ENCODE data around the gene VPS36. TPM values are rescaled to one million over a fixed set of nuclear protein-coding genes. Genes with fewer than 3 reads are reported as not detected.
"Not testable (repeated sequence)": the region's sequence is repeated elsewhere in the genome, so short reads cannot be mapped to it uniquely, and the experiment has no call there.

The VPS36 gene
- total RNA-seq, 1 experiment from 2014 or later = 30.6 TPM

DNA sequence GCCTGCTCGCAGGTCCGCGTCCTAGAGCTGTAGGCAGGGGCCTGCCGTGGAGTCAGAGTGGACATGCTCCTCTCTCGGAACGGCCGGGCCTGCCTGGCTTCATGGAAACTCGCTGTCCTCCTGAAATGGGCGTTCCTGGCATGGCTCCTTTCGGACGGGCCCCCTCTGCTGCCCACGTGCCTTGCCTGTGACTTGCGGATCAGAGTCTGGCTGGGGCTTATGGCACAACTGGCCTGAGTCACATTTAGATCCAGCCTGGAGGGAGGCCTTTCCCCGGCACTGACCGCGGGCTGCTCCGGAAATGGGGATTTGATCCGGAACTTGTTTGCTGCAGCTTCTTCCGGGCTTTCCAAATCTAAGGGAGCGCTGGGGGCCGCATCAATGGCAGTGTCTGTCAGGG lies 72.5 kb downstream of the VPS36 start:
- DNase-seq (ENCODE audit: low spot score) = no peak

- DNase-seq (ENCODE audit: low spot score) = no peak
Measured at GRCh38 chr13:52374873-52375411, 75.5 kb downstream of the VPS36 start.

DNA sequence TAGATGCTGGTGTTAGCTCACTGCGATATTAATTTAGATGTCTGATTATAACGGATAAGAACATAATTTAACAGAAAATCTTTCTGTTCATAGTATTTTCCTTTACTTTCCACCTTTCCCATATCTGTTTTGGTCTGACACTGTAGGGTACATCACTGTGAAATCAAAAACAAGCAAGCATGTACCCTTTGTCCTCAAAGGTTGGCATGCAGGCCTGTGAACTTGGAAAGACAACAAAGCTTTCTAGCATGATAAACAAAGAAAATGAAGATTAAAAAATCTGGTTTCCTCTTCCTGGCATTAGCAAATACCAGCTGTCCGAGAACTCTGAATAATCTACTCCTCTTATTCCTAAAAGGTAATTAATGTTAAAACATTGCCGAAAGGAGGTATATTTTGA lies 76.0 kb downstream of the VPS36 start:
- no peak for DNase-seq (ENCODE audit: low spot score)

DNA sequence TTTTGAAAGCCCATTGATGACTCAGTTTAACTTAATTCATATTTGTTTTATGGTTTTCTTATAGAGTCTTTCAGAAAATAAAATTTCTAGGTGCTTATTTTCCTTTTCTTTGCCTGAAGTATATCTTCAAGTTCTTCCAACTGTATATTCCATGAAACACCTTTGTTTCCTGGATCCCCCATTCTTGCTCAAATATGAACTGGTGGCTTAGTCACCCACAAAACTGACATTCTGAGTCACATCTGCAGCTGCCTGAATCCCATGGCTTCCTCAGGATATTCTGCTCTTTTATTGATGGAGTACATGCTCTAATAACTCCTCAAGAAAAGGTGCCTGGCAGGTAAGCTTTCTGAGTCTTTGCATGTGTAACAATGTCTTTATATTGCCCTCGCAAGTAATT lies 77.2 kb downstream of the VPS36 start:
- DNase-seq (ENCODE audit: low spot score) = not testable (repeated sequence)

GRCh38 chr13:52371736-52372247 lies 78.6 kb downstream of the VPS36 start:
- peak; percentile 26 for DNase-seq (ENCODE audit: low spot score)

DNA sequence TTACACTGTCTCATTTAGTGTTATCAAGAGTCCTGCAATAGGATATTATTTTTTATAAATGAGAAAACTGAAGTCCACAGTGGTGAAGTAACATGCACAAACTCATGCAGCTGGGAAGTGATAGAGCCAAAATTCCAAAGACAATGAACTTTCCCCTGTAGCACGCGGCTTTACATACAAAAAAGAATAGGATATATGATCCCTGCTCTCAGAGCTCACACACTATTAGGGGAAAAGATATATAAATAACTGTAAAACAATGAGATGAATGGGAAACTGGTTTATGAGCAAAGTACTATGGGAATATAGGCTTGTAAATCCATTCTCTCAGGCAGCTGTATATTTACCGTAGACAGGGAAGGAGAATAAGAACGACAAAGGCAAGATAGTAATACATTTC lies 84.1 kb downstream of the VPS36 start:
- DNase-seq (ENCODE audit: low spot score) = no peak

Small RNA genes lying within 50 kb of the gene (small RNA-seq; reads per million reads assigned to genes)
- gene RNY4P24 = not detected

Other genes with a start within 250 kb of the VPS36 start
- 0.37 and 0.92 TPM in 2 replicates for gene THSD1, start 44.5 kb downstream of the VPS36 start, total RNA-seq (2014; rRNA removed; shearing (Covaris generic))
- 23.5 and 26.2 TPM in 2 replicates for gene CKAP2, start 4.8 kb upstream of the VPS36 start, total RNA-seq (2014; rRNA removed; shearing (Covaris generic))
- gene HNRNPA1L2, start 191.8 kb upstream of the VPS36 start, total RNA-seq (2014; rRNA removed; shearing (Covaris generic)) = 1.1 and 2.4 TPM in 2 replicates
- 29.6 and 33.2 TPM in 2 replicates for gene SUGT1, start 202.2 kb upstream of the VPS36 start, total RNA-seq (2014; rRNA removed; shearing (Covaris generic))